Measurements from ENCODE around the gene PGA3.
"Not testable (repeated sequence)": the region's sequence is repeated elsewhere in the genome, so short reads cannot be mapped to it uniquely, and the experiment has no call there.

Gene PGA3

GRCh38 chr11:61202950-61203746, at the start of gene PGA3:
PGA3 (plus strand) TSS chr11:61203515; CDS start chr11:61203565, 50 bp downstream.
- not testable (repeated sequence) for H3K4me1 ChIP-seq (ENCODE audit: control insufficient read depth, low read depth, low read length); H3K4me3 ChIP-seq (ENCODE audit: low read length); H3K36me3 ChIP-seq (ENCODE audit: control insufficient read depth, low read depth, low read length); H3K27me3 ChIP-seq (ENCODE audit: control insufficient read depth, insufficient read depth, low read length); H3K27ac ChIP-seq (ENCODE audit: low read length); H3K9me3 ChIP-seq (ENCODE audit: control insufficient read depth, low read depth, low read length); H3K9ac ChIP-seq (ENCODE audit: low read length)

GRCh38 chr11:61153593-61154095, 49.7 kb upstream of the PGA3 start:
- Histone ChIP-seq H3K36me3 (ENCODE audit: control insufficient read depth, low read depth, low read length) (no peaks in the 10 kb centered on the region), H3K4me1 (ENCODE audit: control insufficient read depth, low read depth, low read length) (peaks cover 23% of the 10 kb centered on the region), H3K4me3 (ENCODE audit: low read length) (no peak overlapping the region), H3K27ac (ENCODE audit: low read length) (no peak overlapping the region), H3K9me3 (ENCODE audit: control insufficient read depth, low read depth, low read length) (no peaks in the 10 kb centered on the region), H3K27me3 (ENCODE audit: control insufficient read depth, insufficient read depth, low read length) (no peaks in the 10 kb centered on the region), H3K9ac (ENCODE audit: low read length) (no peak overlapping the region)

DNA sequence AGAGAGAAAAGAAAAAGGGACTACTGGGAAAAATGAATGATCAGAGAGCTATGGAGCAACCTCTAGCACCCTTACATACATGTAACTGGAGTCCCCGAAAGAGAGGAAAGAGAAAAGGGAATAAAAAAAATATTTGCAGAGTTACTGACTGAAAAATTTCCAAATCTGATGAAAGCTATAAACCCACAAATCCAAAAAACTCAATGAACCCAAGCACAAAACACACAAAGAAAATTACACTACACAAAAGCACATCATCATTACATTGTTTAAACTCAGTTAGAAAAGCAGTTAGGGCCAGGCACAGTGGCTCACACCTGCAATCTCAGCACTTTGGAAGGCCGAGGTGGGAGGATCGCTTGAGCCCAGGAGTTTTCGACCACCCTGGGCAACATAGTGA, 48.8 kb upstream of the PGA3 start:
- H3K4me1 ChIP-seq (ENCODE audit: control insufficient read depth, low read depth, low read length) = peaks cover 20% of the 10 kb centered on the region
- no peak overlapping the region for H3K27ac ChIP-seq (ENCODE audit: low read length)
- H3K9ac ChIP-seq (ENCODE audit: low read length) = no peak overlapping the region
- H3K27me3 ChIP-seq (ENCODE audit: control insufficient read depth, insufficient read depth, low read length) = no peaks in the 10 kb centered on the region
- no peaks in the 10 kb centered on the region for H3K36me3 ChIP-seq (ENCODE audit: control insufficient read depth, low read depth, low read length)
- no peak overlapping the region for H3K4me3 ChIP-seq (ENCODE audit: low read length)
- no peaks in the 10 kb centered on the region for H3K9me3 ChIP-seq (ENCODE audit: control insufficient read depth, low read depth, low read length)

- no peak overlapping the region for H3K4me3 ChIP-seq (ENCODE audit: low read length)
- H3K27ac ChIP-seq (ENCODE audit: low read length) = no peak overlapping the region
- peaks cover 14% of the 10 kb centered on the region for H3K4me1 ChIP-seq (ENCODE audit: control insufficient read depth, low read depth, low read length)
Observed at GRCh38 chr11:61155312-61155711, 48.0 kb upstream of the PGA3 start.

GRCh38 chr11:61155741-61156140, 47.6 kb upstream of the PGA3 start:
- no peaks in the 10 kb centered on the region for H3K9me3 ChIP-seq (ENCODE audit: control insufficient read depth, low read depth, low read length)
- H3K9ac ChIP-seq (ENCODE audit: low read length) = no peak overlapping the region
- H3K27ac ChIP-seq (ENCODE audit: low read length) = no peak overlapping the region
- H3K36me3 ChIP-seq (ENCODE audit: control insufficient read depth, low read depth, low read length) = no peaks in the 10 kb centered on the region
- peaks cover 14% of the 10 kb centered on the region for H3K4me1 ChIP-seq (ENCODE audit: control insufficient read depth, low read depth, low read length)
- H3K27me3 ChIP-seq (ENCODE audit: control insufficient read depth, insufficient read depth, low read length) = no peaks in the 10 kb centered on the region
- H3K4me3 ChIP-seq (ENCODE audit: low read length) = no peak overlapping the region

More at GRCh38 chr11:61155312-61155711, 48.0 kb upstream of the PGA3 start:
- no peak overlapping the region for H3K9ac ChIP-seq (ENCODE audit: low read length)
- no peaks in the 10 kb centered on the region for H3K27me3 ChIP-seq (ENCODE audit: control insufficient read depth, insufficient read depth, low read length)
- no peaks in the 10 kb centered on the region for H3K9me3 ChIP-seq (ENCODE audit: control insufficient read depth, low read depth, low read length)
- H3K36me3 ChIP-seq (ENCODE audit: control insufficient read depth, low read depth, low read length) = no peaks in the 10 kb centered on the region

- Histone ChIP-seq H3K4me1 (ENCODE audit: control insufficient read depth, low read depth, low read length) (peaks cover 11% of the 10 kb centered on the region), H3K36me3 (ENCODE audit: control insufficient read depth, low read depth, low read length) (no peaks in the 10 kb centered on the region), H3K4me3 (ENCODE audit: low read length) (no peak overlapping the region), H3K9me3 (ENCODE audit: control insufficient read depth, low read depth, low read length) (no peaks in the 10 kb centered on the region), H3K9ac (ENCODE audit: low read length) (no peak overlapping the region), H3K27me3 (ENCODE audit: control insufficient read depth, insufficient read depth, low read length) (no peaks in the 10 kb centered on the region), H3K27ac (ENCODE audit: low read length) (no peak overlapping the region)
Observed at GRCh38 chr11:61157743-61158142, 45.6 kb upstream of the PGA3 start.

- Histone ChIP-seq H3K36me3 (ENCODE audit: control insufficient read depth, low read depth, low read length) (no peaks in the 10 kb centered on the region), H3K4me3 (ENCODE audit: low read length) (no peak overlapping the region), H3K4me1 (ENCODE audit: control insufficient read depth, low read depth, low read length) (peaks cover 11% of the 10 kb centered on the region), H3K9ac (ENCODE audit: low read length) (no peak overlapping the region), H3K27me3 (ENCODE audit: control insufficient read depth, insufficient read depth, low read length) (no peaks in the 10 kb centered on the region), H3K27ac (ENCODE audit: low read length) (no peak overlapping the region), H3K9me3 (ENCODE audit: control insufficient read depth, low read depth, low read length) (no peaks in the 10 kb centered on the region)
Observed at GRCh38 chr11:61158691-61159381, 44.5 kb upstream of the PGA3 start.

- Histone ChIP-seq H3K9me3 (ENCODE audit: control insufficient read depth, low read depth, low read length) (no peaks in the 10 kb centered on the region), H3K27ac (ENCODE audit: low read length) (no peak overlapping the region)
Observed at GRCh38 chr11:61160487-61161189, 42.7 kb upstream of the PGA3 start.

GRCh38 chr11:61161190-61162091, 41.9 kb upstream of the PGA3 start, which contains the start of gene VPS37C:
VPS37C (minus strand) TSS chr11:61161426; CDS start chr11:61138829, 22,597 bp downstream.
- H3K9me3 ChIP-seq (ENCODE audit: control insufficient read depth, low read depth, low read length) = no peaks in the 10 kb centered on the region
- peak within 1 kb of the TSS; percentile 33 for H3K9ac ChIP-seq (ENCODE audit: low read length)
- H3K36me3 ChIP-seq (ENCODE audit: control insufficient read depth, low read depth, low read length) = no peaks in the 10 kb centered on the region
- no peaks in the 10 kb centered on the region for H3K27me3 ChIP-seq (ENCODE audit: control insufficient read depth, insufficient read depth, low read length)
- H3K27ac ChIP-seq (ENCODE audit: low read length) = peak within 1 kb of the TSS; percentile 2
- H3K4me3 ChIP-seq (ENCODE audit: low read length) = peak within 1 kb of the TSS; percentile 63
- peaks cover 11% of the 10 kb centered on the region for H3K4me1 ChIP-seq (ENCODE audit: control insufficient read depth, low read depth, low read length)

More at GRCh38 chr11:61160487-61161189, 42.7 kb upstream of the PGA3 start:
- peak overlapping the region; percentile 33 for H3K9ac ChIP-seq (ENCODE audit: low read length)
- no peaks in the 10 kb centered on the region for H3K36me3 ChIP-seq (ENCODE audit: control insufficient read depth, low read depth, low read length)
- H3K27me3 ChIP-seq (ENCODE audit: control insufficient read depth, insufficient read depth, low read length) = no peaks in the 10 kb centered on the region
- peaks cover 11% of the 10 kb centered on the region for H3K4me1 ChIP-seq (ENCODE audit: control insufficient read depth, low read depth, low read length)
- H3K4me3 ChIP-seq (ENCODE audit: low read length) = peak overlapping the region; percentile 63

- Histone ChIP-seq H3K4me3 (ENCODE audit: low read length) (peak overlapping the region; percentile 63), H3K27me3 (ENCODE audit: control insufficient read depth, insufficient read depth, low read length) (no peaks in the 10 kb centered on the region), H3K9me3 (ENCODE audit: control insufficient read depth, low read depth, low read length) (no peaks in the 10 kb centered on the region), H3K36me3 (ENCODE audit: control insufficient read depth, low read depth, low read length) (no peaks in the 10 kb centered on the region), H3K27ac (ENCODE audit: low read length) (no peak overlapping the region), H3K4me1 (ENCODE audit: control insufficient read depth, low read depth, low read length) (peaks cover 11% of the 10 kb centered on the region), H3K9ac (ENCODE audit: low read length) (peak overlapping the region; percentile 33)
Observed at GRCh38 chr11:61162092-61162941, 41.0 kb upstream of the PGA3 start.
